Uterus (tissue), 4 donors: ENCODE results near the gene ZNF699. TPM values are rescaled to one million over a fixed set of nuclear protein-coding genes. Genes with fewer than 3 reads are reported as not detected.

Experiments
- DNase-seq, 2 donors: peaks; one replicate each; pipeline ENCODE4 v3.0.0-alpha.2; 2019 to 2020
- H3K27ac ChIP-seq, 2 donors: fragments of 200-600 bp; sonication (generic); 1 replicate in 1 of 2; 2 replicates in 1 of 2; pipeline ENCODE4 v1.5.1; 2016 to 2018
- H3K27me3 ChIP-seq, 2 donors: fragments of 200-600 bp; sonication (generic); one replicate each; pipeline ENCODE4 v1.5.1; 2018 to 2019; ENCODE audit warnings: control low read depth in 1 of 2
- H3K36me3 ChIP-seq, 2 donors: fragments of 200-600 bp; sonication (generic); one replicate each; pipeline ENCODE4 v1.5.1; 2019; ENCODE audit warnings: control low read depth in 1 of 2
- H3K4me1 ChIP-seq, 2 donors: fragments of 200-600 bp; sonication (generic); one replicate each; pipeline ENCODE4 v1.5.1; 2018 to 2019; ENCODE audit warnings: control low read depth in 1 of 2
- H3K4me3 ChIP-seq, 2 donors: fragments of 200-600 bp; sonication (generic); 1 replicate in 1 of 2; 2 replicates in 1 of 2; pipeline ENCODE4 v1.5.1; 2018 to 2019; ENCODE audit warnings: mild to moderate bottlenecking in 1 of 2
- H3K9me3 ChIP-seq, 2 donors: fragments of 200-600 bp; sonication (generic); one replicate each; pipeline ENCODE4 v1.5.1; 2019; ENCODE audit warnings: control low read depth in 1 of 2
- POLR2A ChIP-seq, 2 donors: fragments of 450-650 bp; IDR thresholded peaks; one replicate each; pipeline ENCODE4 v1.6.1; 2016; ENCODE audit warnings: antibody characterized with exemption in 2 of 2, mild to moderate bottlenecking in 1 of 2, moderate library complexity in 1 of 2
- intact Hi-C: fragments of 100-400 bp; cut with DNase I; formaldehyde crosslinking; loops from one replicate; pipeline ENCODE4 v1.15.1; 2023; ENCODE audit warnings: low total_unique reads
- total RNA-seq, 4 donors: library from RNA; depleted of rRNA in 3 of 4; stranded (reverse); fragments of >200 nt in 3 of 4; gene quantifications; one replicate each; pipeline versions ENCODE4 v1.1.0 to v1.2.4, GENCODE V29; 2014 to 2023
- TF ChIP-seq, protein P1 (sequence below), 4 experiments: fragments of 200-600 bp in 2 of 4; fragments of 450-650 bp in 2 of 4; sonication (generic) in 2 of 4; IDR thresholded peaks; one replicate each; pipeline ENCODE4 v1.5.1; 2016 to 2019; ENCODE audit warnings: antibody characterized with exemption in 4 of 4, mild to moderate bottlenecking in 2 of 4, moderate library complexity in 1 of 4
- donor health status: DM: yes; HTN: yes; CAD: no.

The ZNF699 gene
- total RNA-seq, 4 donors from 2014 or later = 1.8 to 34.6 (median 11.6) TPM

DNA sequence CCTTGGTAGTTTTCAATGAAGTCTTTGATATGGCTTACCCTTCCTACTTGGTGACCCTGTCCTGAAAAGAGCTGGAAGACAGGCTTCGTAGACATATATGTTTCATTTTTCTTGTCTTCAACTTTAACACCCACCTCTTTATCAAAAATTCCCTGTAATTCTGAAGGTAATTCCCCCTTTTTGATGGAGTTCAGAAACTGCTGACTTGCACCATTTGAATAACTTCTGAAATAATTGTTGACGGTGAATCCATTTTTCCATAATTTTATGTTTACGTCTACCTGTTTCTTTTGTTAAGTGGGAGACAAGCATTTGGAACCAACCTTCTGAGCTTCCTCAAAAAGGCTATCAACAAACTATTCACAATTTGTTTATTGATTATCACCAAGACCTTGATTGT, 38.6 kb upstream of the ZNF699 start:
- Histone ChIP-seq H3K4me3 (no peak overlapping the region), H3K27me3 (no peaks in the 10 kb centered on the region), H3K36me3 (no peaks in the 10 kb centered on the region), H3K27ac (no peak overlapping the region), H3K4me1 (no peaks in the 10 kb centered on the region), H3K9me3 (peaks cover 0 to 85% of the 10 kb centered on the region in 2 donors)
- no peak for TF ChIP-seq POLR2A (IDR thresholded peaks at IDR 0.05)
- TF ChIP-seq, protein P1, sequence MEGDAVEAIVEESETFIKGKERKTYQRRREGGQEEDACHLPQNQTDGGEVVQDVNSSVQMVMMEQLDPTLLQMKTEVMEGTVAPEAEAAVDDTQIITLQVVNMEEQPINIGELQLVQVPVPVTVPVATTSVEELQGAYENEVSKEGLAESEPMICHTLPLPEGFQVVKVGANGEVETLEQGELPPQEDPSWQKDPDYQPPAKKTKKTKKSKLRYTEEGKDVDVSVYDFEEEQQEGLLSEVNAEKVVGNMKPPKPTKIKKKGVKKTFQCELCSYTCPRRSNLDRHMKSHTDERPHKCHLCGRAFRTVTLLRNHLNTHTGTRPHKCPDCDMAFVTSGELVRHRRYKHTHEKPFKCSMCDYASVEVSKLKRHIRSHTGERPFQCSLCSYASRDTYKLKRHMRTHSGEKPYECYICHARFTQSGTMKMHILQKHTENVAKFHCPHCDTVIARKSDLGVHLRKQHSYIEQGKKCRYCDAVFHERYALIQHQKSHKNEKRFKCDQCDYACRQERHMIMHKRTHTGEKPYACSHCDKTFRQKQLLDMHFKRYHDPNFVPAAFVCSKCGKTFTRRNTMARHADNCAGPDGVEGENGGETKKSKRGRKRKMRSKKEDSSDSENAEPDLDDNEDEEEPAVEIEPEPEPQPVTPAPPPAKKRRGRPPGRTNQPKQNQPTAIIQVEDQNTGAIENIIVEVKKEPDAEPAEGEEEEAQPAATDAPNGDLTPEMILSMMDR (IDR thresholded peaks at IDR 0.05) = no peak
- no peak for DNase-seq
- intact Hi-C loops = no loop called here

DNA sequence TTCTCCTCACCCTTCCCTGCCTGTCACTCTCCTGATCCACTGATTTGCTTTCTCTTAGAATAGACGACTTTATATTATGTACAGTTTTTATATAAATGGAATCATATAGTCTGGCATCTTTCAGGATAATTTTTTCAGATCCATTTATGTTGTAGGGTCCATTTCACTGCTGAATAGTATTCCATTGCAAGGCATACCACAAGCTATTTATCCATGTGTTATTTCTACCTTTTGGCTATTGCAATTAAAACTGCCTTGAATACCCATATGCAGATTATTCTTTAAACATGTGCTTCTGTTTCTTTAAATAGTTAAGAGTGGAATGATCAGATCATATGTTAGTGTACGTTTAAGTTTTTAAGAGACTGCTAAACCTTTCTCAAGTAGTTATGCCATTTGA, 35.4 kb upstream of the ZNF699 start:
- DNase-seq = no peak
- TF ChIP-seq POLR2A (IDR thresholded peaks at IDR 0.05) = no peak
- TF ChIP-seq, protein P1 (IDR thresholded peaks at IDR 0.05) = no peak
- intact Hi-C loops = no loop called here
- peaks cover 5 to 95% of the 10 kb centered on the region in 2 donors for H3K9me3 ChIP-seq
- no peaks in the 10 kb centered on the region for H3K4me1 ChIP-seq
- H3K36me3 ChIP-seq = no peaks in the 10 kb centered on the region
- H3K4me3 ChIP-seq = no peak overlapping the region
- H3K27me3 ChIP-seq = no peaks in the 10 kb centered on the region
- no peak overlapping the region for H3K27ac ChIP-seq

DNA sequence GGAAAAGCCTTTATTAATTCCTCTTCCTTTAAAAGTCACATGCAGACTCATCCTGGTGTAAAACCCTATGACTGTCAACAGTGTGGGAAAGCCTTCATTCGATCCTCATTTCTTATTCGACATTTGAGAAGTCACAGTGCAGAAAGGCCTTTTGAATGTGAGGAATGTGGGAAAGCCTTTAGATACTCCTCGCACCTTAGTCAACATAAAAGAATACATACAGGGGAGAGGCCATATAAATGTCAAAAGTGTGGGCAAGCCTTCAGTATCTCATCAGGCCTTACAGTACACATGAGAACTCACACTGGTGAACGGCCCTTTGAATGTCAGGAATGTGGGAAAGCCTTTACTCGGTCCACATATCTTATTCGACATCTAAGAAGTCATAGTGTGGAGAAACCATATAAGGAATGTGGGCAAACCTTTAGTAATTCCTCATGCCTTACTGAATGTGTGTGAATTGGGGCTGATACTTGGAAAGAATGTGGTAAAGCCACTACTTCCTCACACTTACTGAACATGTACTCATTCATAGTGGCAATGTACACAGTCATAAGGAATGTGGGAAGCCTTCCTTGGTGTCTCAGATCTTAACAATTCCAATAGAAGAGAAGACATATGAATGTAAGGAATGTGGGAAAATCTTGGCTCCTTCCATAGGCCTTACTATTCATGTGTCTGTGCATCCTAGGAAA, 33.1 kb upstream of the ZNF699 start:
- Histone ChIP-seq H3K4me3 (no peak overlapping the region), H3K4me1 (no peaks in the 10 kb centered on the region), H3K27me3 (no peaks in the 10 kb centered on the region), H3K36me3 (no peaks in the 10 kb centered on the region), H3K27ac (no peak overlapping the region), H3K9me3 (peaks cover 5 to 95% of the 10 kb centered on the region in 2 donors)
- TF ChIP-seq POLR2A (IDR thresholded peaks at IDR 0.05) = no peak
- TF ChIP-seq, protein P1 (IDR thresholded peaks at IDR 0.05) = no peak
- intact Hi-C loops = no loop called here
- DNase-seq = no peak

DNA sequence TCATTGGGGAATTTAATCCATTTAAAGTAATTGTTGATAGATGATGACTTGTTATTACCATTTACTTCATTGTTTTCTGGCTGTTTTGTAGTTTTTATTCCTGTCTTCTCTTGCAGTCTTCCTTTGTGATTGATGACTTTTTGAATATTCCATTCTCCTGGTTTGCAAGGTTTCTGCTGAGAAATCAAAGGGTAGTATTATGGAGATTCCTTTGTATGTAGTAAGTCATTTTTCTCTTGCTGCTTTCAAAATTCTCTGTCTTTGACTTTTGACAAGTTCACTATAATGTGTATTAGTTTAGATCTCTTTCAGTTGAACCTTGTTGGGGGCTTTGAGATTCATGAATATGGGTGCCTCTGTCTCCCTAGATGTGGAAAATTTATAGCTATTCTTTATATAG, 20.4 kb upstream of the ZNF699 start:
- no peak for DNase-seq
- intact Hi-C loops = no loop called here
- Histone ChIP-seq H3K9me3 (peaks cover 7 to 66% of the 10 kb centered on the region in 2 donors), H3K27ac (no peak overlapping the region), H3K4me3 (no peak overlapping the region), H3K4me1 (peaks cover 0 to under 1% of the 10 kb centered on the region in 2 donors), H3K27me3 (no peaks in the 10 kb centered on the region), H3K36me3 (no peaks in the 10 kb centered on the region)
- TF ChIP-seq, protein P1 (IDR thresholded peaks at IDR 0.05) = no peak
- no peak for TF ChIP-seq POLR2A (IDR thresholded peaks at IDR 0.05)

DNA sequence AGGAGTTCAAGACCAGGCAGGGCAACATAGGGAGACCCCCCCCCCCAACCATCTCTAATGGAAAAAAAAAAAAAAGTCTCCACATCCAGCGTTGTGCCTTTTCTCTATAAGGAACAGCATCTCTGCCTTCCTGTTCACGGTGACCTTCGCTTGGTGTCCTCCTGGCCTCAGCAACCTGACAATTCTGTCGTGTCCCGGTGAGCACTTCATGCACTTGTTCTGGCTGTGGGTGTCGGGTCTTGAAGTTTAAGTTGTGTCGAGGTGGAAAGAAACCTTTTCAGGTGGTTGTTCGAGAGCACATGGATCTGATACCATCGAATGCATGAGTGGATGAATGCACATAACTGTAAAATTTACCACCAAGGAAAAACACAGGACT, 14.9 kb upstream of the ZNF699 start:
- peaks cover 7 to 27% of the 10 kb centered on the region in 2 donors for H3K9me3 ChIP-seq
- H3K27ac ChIP-seq = peak overlapping the region; percentile 90 to 91
- H3K4me3 ChIP-seq = peak overlapping the region; percentile 77 to 90
- DNase-seq = no peak
- TF ChIP-seq POLR2A (IDR thresholded peaks at IDR 0.05) = no peak
- TF ChIP-seq, protein P1 (IDR thresholded peaks at IDR 0.05) = no peak
- intact Hi-C loops = no loop called here
- no peaks in the 10 kb centered on the region for H3K36me3 ChIP-seq
- no peaks in the 10 kb centered on the region for H3K27me3 ChIP-seq
- H3K4me1 ChIP-seq = peaks cover 0 to 4% of the 10 kb centered on the region in 2 donors
